ENCODE data around the gene ADAMTS2.

ADAMTS2 gene

DNA sequence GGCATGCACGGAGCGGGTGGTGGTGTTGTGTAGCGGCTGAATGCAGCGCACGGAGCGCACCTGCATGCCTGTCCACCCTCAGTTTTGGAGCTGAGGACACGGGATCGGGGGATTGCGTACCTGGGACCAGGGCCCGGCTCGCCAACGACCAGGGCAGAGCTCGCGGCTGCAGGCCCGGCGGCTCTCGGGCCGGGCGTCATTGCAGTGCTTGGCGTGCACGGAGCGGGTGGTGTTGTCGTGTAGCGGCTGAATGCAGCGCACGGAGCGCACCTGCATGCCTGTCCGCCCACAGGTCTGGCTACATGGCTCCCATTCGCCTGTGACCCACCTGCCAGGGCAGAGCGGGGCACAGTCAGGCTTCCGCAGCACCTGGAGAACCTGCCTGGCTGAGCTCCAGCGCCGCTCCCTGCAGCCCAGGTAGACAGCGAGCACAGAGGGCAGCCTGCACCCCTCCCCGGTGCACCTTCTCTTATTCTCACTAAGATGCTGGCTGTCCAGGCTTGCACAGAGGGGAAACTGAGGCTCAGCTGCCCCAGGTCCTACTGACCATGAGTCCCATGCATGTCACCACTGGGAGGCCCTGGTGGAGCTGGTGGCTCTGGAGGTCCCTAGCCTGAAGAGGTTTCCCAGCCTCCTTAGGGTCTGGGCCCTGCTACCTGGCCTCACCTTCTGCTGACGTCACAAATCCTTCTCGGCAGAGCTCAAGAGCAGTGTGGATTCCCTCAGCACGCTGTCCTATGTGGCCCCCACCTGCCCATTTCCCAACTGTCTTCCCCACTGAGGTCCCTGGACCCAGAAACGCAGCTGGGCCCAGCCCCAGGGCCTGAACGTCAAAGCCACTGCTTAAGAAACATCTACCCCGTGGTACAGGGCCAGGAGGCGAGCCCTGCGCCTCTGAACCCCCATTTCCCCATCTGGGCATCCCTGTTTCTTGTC, 220.1 kb downstream of the ADAMTS2 start:
- DNase-seq (ENCODE audit: low spot score), result no peak

DNA sequence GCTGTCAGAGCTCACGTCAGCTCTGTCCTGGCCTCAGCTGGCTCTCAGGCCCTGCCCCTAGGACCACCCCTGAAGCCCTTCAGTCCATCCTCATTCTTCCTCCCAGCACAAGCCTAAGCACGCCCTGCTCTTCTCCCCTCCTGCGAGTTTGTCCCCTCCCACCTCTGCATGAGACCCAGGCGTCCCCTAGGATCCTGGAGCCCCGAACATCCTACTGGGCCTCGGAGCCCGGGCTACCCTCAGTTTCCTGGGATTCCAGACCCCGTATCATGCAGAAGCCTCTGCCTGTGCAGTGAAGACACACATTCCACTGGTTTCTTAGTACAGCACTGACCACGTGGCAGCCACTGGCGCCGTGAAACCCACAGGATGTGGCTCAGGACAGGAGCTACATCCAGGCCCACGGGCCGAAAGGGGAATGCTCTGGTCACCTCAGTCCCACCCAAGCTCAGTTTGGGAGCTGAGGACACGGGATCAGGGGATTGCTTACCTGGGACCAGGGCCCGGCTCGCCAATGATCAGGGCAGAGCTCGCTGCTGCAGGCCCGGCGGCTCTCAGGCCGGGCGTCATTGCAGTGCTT, 220.9 kb downstream of the ADAMTS2 start:
- no peak for DNase-seq (ENCODE audit: low spot score)

DNA sequence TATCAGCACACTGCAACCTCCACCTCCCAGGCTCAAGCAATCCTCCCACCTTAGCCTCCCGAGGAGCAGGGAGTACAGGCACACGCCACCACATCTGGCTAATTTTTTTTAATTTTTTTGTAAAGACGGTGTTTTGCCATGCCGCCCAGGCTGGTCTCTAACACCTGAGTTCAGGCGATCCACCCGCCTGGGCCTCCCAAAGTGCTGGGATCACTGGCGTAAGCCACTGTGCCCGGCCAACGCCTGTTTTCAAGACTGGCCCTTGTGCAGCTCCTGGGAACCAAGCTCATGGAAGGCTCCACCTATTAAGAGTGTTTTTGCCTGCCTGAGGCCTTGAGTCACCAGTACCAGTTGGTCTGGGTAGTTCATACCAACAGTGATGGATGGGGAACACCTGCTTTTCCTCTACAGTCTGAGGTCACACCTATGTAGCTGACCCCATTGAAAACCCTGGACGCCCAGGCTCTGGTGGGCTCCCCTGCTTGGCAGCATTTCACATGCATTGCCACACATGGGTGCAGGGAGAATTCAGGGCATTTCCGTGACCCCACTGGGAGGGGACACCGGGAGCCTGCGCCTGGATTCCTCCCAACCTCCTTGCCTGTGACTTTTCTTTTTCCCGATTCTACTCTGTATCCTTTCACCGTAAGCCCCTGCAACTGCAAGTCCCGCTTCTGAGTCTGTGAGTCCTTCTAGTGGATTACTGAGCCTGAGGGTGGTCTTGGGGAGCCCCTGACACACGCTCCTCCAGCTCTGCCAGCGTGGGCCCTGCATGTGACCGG, 221.6 kb downstream of the ADAMTS2 start:
- DNase-seq (ENCODE audit: low spot score), result no peak

DNA sequence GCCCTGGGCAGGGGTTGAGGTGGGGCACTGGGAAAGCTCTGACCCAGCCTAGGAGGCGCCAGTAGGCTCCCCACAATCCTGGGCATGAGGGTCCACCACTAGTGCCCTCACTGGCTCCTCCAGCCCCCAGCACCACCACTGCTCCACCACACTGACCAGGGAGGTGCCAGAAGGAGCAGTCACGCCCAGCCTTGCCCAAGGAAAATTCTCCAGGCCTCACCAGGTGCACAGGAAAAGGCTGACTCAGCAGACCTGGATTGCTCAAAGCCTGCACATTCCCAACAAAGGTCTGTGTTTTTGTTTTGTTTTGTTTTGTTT, 222.2 kb downstream of the ADAMTS2 start:
- no peak for DNase-seq (ENCODE audit: low spot score)

DNA sequence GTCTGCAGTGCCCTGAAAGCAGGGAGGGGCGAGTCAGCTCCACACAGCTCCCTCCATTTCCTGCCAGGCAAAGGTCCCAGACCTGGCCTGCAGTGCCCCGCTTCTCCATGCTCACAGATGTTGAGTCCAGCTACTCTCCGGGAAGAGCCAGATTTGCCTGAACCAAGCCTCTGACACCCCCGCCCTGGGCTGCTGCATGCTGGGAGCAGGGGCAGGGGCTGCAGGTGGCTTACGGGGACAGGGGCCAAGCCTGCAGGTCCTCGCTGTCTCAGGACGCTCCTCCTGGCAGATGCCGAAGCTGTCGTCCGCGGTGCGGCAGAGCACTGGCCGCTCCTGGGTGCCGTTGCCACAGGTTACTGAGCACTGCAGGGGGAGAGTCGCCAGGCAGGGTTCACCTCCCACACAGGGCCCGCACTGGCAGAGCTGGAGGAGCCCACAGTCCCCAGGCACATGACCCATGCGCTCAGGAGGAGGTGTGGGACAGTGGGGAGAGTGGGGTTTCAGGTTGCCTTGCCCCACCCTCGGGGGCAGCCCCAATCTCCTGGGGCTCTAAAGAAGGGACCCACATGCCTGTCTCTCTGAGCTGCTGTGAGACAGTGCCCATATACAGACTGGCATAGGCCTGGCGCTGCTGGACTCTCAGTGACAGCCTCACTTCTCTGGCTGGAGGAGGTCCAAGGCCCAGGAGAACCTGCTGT, 222.7 kb downstream of the ADAMTS2 start:
- DNase-seq (ENCODE audit: low spot score), result no peak

DNA sequence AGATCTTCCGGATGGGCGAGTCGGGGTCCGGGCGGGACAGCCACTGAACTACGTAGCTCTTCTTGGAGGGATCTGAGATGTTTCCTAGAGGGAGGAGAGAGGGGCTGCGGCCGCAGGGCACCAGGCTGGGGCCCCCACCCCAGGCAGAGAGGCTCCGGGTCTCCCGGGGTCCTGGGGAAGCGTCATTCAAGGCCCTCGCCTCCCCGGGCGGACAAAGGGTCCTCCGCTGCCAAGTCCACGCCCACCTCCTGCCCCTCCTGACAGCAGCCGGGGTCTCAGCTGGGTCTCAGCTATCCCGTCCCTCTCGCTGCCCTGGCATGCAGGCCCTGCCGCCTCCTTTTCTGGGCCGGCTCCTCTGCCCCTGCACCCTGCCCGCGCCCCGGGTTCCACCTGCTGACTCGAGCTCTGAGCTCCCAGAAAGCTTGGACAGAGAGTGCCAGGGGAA, 223.6 kb downstream of the ADAMTS2 start:
- no peak for DNase-seq (ENCODE audit: low spot score)

DNA sequence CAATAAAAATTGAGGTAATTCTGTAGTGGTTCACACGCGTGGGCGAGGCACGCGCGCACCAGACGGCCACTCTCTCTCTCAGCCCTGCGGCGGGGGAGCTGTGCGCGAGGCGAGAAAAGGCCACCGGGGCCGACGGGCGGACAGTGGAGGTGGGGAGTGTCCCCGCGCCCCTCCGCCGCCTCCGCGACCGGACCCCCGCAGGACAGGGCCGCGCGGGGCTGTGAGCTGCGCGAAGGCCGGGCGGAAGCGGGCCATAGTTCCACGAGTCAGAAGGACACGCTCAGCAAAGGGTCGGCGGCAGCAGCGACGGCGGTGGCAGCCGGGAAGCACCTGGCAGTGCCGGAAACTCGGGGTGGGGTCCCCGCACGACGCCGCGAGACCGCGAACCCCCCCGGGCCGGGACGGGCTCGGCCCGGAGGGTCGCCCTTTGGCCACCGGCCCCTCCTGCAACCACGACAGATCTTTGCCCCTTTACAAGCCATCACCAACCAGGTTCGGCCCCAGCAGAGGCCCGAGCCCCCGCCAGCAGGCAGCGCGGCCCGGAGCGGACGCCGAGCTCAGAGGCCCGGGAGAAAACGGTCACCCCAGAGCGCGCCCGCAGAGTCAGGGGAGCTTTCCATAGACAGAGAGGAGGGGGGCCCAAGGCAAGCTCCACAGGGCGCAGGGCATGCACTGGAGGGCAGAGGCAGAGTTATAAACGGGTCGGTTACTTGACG, 224.2 kb downstream of the ADAMTS2 start:
- DNase-seq (ENCODE audit: low spot score), result no peak

DNA sequence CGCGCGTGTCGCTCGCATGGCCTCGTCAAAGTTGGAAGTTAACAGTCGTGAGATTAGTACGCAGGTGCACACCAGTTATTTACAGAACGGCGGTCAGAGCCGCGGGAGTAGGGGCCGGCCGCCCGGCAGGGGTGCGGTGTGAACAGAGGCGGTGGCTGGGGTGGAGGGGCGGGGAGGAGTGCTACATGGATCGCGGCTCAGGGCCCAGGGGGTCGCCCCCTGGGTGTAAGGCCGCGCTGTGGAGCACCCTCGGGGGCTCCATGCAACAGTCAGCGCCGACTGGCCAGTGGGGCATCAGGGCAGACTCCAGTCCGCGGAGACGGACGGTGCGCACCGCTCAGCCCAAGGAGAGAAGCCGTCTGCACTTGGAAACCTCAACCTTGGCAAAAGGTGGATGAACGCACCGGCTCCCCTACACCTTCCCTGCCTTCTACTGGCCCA, 224.8 kb downstream of the ADAMTS2 start:
- no peak for DNase-seq (ENCODE audit: low spot score)

DNA sequence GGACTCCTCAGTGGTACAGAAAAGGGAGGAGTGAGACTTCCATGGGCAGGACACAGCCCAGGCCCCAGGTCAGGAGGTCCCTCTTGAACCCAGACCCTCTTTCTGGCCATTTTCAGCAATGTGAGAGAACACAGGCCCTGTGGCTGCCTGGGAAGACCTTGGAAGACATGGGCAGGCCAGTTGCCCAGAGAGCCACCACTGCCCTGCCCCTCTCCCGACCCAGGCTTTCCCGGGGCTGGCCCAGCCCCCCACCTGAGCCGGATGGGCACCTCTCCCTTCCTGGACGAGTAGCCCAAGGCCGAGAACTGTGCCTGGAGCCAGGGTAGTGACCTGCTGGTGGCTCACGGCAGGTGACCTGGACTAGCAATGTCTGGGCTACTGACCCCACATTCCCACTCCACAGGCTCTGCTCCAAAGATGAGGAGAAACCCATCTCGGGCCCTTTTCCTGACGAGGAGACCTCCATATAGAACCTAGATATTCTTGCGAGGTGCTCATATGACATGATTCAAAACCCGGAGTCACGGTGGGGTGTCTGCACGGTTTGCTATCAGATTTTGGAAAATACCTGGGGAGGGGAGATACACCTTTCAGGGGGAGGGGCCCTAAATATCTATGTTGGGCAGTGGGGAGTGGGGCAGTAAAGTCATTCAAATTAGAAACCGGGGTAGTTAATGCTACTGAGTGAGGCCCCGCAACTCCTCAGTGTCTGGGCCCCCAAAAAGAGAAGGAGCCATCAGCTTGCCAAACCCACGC, 225.7 kb downstream of the ADAMTS2 start:
- DNase-seq (ENCODE audit: low spot score), result no peak

DNA sequence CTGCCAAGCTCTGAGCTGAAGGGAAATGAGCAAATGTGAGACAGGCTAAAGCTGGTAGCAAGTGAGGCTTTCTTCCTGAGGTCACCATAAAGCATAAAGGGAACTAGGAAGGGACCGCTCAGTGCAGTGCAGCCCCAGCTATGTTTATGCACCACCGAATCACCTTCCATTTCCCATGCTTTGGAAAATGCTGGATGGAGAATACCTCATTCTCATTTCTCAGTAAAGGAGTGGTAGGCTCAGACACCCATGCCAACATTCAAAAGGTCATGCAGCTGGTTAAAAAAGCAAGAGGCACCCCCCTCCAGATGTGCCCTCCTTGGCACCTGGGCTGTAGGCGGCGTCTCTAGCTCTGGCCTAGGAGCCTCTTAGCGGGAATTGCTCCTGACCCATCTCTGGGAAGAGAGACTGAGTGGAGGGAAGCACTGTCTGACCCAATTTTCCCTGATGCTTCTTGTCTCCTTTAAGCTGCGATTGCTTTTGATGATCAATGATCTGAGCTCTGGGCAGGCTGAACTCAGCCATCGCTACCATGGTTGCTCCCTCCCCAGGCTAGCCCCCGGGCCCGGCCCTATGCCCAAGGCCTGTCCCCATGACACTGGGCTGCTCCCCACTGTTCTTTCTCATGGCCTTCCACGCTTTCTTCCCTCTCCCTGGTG, 226.4 kb downstream of the ADAMTS2 start:
- no peak for DNase-seq (ENCODE audit: low spot score)

DNA sequence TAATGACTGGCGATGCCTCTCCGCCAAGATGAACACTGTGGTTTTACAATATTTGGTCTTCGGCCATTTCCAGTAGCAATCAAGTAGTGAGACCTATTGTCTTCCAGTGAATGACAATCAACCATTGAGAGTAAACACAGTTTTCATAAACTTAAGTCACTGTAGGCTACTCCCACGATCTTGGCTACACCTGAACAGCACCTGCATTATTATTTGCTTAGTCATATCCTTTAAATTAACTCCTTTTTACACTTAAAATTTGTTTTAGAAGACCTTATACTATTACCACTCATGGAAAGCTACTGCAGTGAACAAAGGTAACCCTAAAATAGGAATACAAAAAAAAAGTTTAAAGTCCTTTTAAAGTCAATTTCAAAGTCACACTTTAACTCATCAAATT, 226.9 kb downstream of the ADAMTS2 start:
- DNase-seq (ENCODE audit: low spot score), result no peak

DNA sequence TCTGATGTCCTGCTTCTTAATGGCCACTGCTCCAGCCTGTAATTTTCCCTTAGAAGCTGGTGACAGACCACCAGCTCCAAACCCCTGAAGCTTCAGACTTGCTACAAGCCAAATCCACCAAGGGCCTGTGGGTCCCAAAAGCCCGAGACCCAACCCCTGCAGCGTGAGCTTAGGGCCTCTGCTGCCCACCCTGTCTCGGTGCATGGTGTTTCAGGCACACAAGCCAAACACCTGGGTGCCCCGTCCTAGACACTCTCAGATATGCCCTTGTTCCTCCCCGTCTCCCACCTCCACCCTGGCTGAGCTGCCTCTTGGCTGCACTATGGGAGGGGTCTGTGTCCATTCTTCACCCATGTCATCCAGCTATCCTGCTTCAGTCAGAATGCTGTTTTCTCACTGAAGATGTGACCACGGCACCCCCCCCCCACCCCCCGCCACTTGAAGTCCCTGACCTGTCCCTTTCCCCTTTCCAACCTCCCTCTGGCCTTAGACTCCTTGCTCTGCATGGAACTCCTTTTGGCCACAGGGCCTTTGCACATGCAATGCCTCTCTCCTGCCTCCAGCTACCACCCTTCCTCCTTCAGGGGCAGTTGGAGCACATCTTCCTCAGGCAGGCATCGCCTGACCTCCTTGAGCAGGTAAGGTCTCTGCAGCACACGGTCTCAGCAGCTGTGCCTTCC, 229.3 kb downstream of the ADAMTS2 start:
- DNase-seq (ENCODE audit: low spot score), result no peak

DNA sequence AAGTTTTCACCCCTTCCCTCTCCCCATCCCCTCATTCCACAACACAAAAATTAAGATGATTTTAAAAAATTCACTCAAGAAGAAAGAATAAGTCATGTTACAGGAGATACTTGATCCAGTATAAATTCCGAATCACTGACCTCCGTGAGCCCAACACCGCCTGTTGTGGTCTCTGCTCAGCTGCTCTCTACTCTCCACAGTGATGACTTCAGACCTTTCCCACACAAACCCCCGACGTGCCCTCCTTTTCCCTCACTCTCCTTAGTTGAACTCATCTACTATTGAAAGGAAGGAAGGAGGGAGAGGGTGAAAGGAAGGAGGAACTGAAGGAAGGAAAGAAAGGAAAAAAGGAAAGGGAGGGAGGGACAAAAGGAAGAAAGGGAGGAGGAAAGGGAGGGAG, 230.0 kb downstream of the ADAMTS2 start:
- DNase-seq (ENCODE audit: low spot score), result no peak

DNA sequence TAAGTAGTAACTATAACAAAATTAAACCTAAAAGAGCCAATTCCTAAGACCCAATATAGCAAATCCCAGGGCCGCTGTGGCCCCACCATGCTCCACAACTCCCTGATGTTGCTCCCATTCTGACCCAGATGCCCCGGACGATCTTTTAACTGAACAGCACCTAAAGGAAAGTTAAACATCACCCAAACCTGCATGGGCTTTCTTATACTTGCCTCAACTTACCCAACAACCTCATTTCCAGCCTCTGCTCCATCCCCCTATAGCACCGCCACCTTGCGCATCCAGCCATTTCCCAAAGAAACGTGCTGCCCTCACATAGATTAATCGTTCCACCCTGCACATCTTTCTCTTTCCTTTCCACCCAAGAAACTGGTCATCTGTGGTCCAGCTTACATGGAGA, 230.5 kb downstream of the ADAMTS2 start:
- DNase-seq (ENCODE audit: low spot score), result no peak

DNA sequence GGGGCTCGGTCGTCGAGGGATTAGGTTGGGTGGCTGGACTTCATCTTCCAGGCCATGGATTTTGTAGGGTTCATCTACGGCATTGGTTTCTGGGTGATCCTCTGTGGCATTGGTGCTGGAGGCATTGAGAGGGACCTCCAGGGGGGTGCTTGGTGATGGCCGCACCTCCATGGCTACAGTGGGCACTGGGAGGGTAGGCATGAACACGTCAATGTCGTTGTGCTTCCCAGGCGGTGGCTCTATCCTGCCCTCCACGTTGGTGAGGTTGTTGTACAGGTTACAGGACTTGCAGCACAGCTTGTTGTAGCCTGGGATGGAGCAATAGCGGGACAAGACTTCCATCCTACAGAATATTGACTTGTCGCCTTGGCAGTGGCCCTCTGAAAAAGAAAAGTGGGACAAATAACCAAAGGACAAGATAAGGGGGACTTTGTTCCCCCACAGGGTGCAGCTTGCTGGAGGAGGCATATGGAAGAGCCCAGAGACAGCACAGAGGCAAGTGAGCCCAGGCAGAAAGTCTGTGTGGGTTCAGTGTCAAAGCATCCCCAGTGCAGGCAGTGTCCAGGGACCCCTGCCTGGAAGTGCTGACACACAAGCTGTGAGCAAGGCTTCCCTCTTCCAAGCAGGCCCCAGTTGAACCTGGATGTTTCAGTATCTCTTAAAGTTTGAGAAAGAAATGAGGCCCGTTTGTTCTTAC, 231.2 kb downstream of the ADAMTS2 start:
- no peak for DNase-seq (ENCODE audit: low spot score)

DNA sequence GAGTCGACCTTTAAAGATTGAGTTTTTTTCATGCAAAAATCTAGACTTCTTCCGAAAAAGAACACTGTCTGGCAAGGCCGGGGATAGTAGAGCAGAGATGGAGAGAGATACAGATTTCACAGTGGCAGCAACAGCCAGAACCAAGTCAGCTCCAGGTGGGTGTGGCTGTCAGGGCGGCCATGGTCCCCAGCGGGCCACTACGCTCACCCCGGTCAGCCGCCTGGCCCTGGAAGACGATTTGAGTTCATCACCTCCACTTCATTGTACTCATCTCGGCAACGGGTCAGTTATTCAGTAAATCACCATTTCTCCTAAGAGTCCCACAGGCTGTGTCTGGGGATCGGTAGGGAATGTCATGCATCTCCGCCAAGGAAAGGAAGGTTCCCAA, 232.1 kb downstream of the ADAMTS2 start:
- DNase-seq (ENCODE audit: low spot score), result no peak

DNA sequence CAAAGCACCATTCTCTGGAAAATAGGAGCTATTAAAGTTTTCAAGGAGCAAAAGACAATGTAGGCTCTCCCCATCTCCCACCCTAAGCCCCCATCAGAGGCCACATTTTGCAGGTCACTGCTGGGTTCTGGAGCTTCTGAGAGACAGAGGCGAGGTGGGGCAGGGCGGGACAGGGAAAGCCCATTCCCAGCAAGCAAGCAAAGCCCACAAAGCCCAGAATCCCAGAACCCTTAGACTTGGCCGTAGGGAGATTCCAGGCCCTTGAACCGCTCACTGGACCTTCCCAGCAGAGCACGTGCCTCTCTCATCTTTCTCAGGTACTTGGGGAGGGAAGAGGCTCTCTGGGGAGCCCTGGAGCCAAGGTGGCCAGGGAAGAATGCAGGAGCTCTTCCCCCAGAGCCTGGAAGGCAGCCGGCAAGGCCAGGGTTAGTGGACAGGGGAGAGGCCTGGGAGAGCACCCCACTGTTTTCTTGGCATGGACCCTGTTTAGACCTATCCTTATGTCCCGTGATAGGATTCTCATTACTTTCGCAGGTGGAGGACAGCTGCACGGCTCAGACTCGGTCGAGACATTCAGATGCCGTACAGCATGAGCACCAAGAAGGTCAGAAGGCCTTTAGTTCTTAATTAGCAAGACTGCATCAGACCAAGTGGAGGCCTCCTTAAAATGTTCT, 232.7 kb downstream of the ADAMTS2 start:
- DNase-seq (ENCODE audit: low spot score), result no peak
